ENCODE measurements around the gene DVL1.

DVL1 gene

DNA sequence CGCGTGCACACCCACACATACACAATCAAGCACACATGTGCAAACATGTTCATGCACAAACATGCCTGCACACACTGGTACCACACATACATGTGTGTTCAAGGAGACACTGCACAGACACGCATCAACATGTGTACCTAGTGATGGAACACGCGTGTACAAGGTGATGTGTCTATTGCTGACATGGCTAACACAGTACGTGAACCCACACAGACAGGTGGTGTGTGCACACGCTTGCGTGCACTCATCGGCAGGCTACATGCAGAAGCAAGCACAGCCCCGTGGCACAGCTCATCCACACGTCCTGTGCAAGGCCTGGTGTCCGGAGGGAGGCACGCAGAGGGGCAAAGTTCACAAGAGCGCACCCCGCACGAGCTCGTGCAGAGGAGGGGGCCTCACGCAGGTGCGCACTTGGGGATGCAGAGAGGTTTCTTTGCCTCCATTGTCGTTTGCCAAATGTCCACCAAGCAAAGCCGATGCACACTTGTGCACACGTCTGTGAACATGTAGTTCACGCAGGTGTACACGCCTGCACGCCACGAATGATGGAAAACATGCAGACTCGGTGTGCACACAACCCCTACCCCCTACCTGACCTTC is 42.5 kb downstream of the DVL1 start:
- CTCF ChIA-PET = interaction anchor here (0.5 kb wide), 1 partner anchor 289 kb away, joined by 3 read pairs; no protein-coding TSS in a partner anchor
- H3K4me1 Mint-ChIP-seq = peaks cover 26% of the 10 kb centered on the region
- DNase-seq = no peak
- no peaks in the 10 kb centered on the region for H3K27me3 Mint-ChIP-seq
- H3K9me3 Mint-ChIP-seq = no peaks in the 10 kb centered on the region
- peak overlapping the region; percentile 89 for H3K4me3 Mint-ChIP-seq
- peaks cover 3% of the 10 kb centered on the region for H3K36me3 Mint-ChIP-seq
- peak overlapping the region; percentile 93 for H3K27ac Mint-ChIP-seq

DNA sequence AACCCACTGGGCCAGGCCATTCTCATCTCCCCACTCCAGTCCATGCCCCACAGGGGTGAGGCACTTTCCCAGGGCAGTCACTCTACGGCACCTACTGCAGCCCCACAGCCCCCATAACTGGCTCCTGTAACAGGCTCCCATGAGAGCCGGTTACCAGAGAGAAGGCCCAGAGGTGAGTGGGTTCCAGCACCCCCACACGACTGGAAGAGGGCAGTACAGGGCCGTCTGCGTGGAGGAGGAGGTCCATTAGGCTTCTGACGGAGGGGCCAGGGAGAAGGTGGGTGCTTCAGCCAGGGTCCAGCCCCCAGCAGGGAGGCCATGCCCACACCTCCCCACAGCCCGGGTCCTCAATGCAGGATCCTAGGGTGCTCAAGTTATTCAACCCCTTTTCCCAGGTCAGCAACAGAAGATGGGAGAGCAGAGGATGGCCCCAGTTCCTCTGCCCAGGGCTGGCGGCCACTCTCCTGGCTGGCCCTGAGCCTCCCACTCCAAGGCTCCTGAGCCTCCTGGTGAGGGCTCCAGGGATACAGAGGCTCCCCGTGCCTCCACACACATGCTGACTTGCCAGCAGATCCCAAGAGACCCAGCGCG is 43.1 kb downstream of the DVL1 start:
- peak; percentile 52 for DNase-seq
- CTCF ChIA-PET = interaction anchor here (1.1 to 1.3 kb wide), 3 partner anchors 66 to 323 kb away, joined by 3 to 12 read pairs (median 7); partner anchors contain the start of gene AURKAIP1
- Mint-ChIP-seq H3K4me3 (peak overlapping the region; percentile 89), H3K9me3 (no peaks in the 10 kb centered on the region), H3K36me3 (peaks cover 3% of the 10 kb centered on the region), H3K27ac (peak overlapping the region; percentile 93), H3K27me3 (no peaks in the 10 kb centered on the region), H3K4me1 (peaks cover 26% of the 10 kb centered on the region)

GRCh38 chr1:1305300-1306069 is 43.7 kb downstream of the DVL1 start:
- H3K36me3 Mint-ChIP-seq = no peaks in the 10 kb centered on the region
- DNase-seq = peak; percentile 86
- peak overlapping the region; percentile 93 for H3K27ac Mint-ChIP-seq
- CTCF ChIA-PET = interaction anchor here (0.7 to 1.5 kb wide), 9 partner anchors 9 to 322 kb away, joined by 3 to 12 read pairs (median 3); partner anchors contain the start of gene AURKAIP1
- H3K4me1 Mint-ChIP-seq = peaks cover 26% of the 10 kb centered on the region
- no peaks in the 10 kb centered on the region for H3K27me3 Mint-ChIP-seq
- peak overlapping the region; percentile 89 for H3K4me3 Mint-ChIP-seq
- no peaks in the 10 kb centered on the region for H3K9me3 Mint-ChIP-seq

GRCh38 chr1:1304331-1305299 is 44.6 kb downstream of the DVL1 start:
- H3K4me3 Mint-ChIP-seq = peak overlapping the region; percentile 89
- H3K27me3 Mint-ChIP-seq = no peaks in the 10 kb centered on the region
- peak overlapping the region; percentile 93 for H3K27ac Mint-ChIP-seq
- no peak for DNase-seq
- H3K36me3 Mint-ChIP-seq = no peaks in the 10 kb centered on the region
- peaks cover 21% of the 10 kb centered on the region for H3K4me1 Mint-ChIP-seq
- no peaks in the 10 kb centered on the region for H3K9me3 Mint-ChIP-seq
- CTCF ChIA-PET = interaction anchor here (0.7 to 1.6 kb wide), 10 partner anchors 9 to 321 kb away, joined by 3 to 12 read pairs (median 4); partner anchors contain the start of gene AURKAIP1

DNA sequence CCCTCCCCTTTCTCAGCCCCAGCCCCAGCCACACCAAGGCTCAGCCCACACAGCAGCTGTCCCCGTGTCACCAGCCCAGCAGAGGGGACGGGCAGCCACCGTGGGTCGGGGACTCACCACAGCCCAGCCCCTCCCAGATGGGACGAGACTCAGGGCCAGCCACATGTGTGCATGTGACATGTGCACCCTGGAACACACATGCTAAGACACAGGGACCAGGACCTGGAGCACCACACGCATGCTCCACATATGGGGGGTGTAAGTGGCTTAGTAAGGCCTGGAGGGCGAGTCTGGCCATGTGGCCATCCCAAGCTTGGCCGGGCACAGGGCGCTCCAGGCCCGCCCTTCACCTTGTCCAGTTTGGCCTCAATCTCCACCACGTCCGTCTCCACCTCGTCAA is 45.5 kb downstream of the DVL1 start:
- Mint-ChIP-seq H3K4me1 (peaks cover 19% of the 10 kb centered on the region), H3K9me3 (no peaks in the 10 kb centered on the region), H3K27ac (no peak overlapping the region), H3K27me3 (no peaks in the 10 kb centered on the region), H3K4me3 (no peak overlapping the region), H3K36me3 (no peaks in the 10 kb centered on the region)
- CTCF ChIA-PET = interaction anchor here (1.5 to 1.6 kb wide), 2 partner anchors 61 to 182 kb away, joined by 4 read pairs; no protein-coding TSS in a partner anchor
- DNase-seq = no peak

DNA sequence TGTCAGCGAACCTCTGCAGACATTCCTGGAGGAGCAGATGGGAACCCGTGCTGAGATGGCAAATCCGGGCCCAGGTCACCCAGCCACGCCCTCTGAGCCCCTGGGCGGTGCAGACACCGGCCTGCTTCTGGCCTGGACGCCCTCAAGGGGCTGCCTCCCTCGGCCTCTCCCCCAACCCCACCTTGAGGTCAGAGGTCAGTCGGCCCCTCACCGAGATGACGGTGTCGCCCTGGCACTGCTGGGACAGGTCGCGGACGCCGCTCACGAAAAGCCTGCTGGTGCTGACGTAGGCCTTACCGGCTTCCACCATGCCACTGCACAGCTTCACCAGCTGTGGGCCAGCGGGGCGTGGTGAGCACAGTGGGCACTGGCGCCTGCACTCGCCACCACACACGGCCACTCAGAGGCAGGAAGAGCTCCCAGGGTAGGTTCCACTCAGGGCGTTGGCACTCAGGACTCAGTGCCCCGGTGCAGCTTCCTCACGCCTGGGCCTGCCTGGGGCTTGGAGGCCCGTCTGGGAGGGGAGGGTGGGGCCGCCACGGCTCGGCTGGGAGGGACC is 46.2 kb downstream of the DVL1 start:
- DNase-seq = no peak
- H3K36me3 Mint-ChIP-seq = peaks cover 1% of the 10 kb centered on the region
- H3K4me3 Mint-ChIP-seq = no peak overlapping the region
- H3K4me1 Mint-ChIP-seq = peaks cover 19% of the 10 kb centered on the region
- H3K27ac Mint-ChIP-seq = no peak overlapping the region
- no peaks in the 10 kb centered on the region for H3K9me3 Mint-ChIP-seq
- CTCF ChIA-PET = interaction anchor here (1.6 kb wide), 1 partner anchor 181 kb away, joined by 4 read pairs; no protein-coding TSS in a partner anchor
- no peaks in the 10 kb centered on the region for H3K27me3 Mint-ChIP-seq

GRCh38 chr1:1302006-1302430 is 47.2 kb downstream of the DVL1 start:
- DNase-seq = peak; percentile 40
- H3K27ac Mint-ChIP-seq = no peak overlapping the region
- no peak overlapping the region for H3K4me3 Mint-ChIP-seq
- H3K36me3 Mint-ChIP-seq = peaks cover 2% of the 10 kb centered on the region
- H3K9me3 Mint-ChIP-seq = no peaks in the 10 kb centered on the region
- H3K27me3 Mint-ChIP-seq = no peaks in the 10 kb centered on the region
- CTCF ChIA-PET = interaction anchor here (2.1 kb wide), 1 partner anchor 9 kb away, joined by 5 read pairs; no protein-coding TSS in a partner anchor
- H3K4me1 Mint-ChIP-seq = peaks cover 19% of the 10 kb centered on the region

DNA sequence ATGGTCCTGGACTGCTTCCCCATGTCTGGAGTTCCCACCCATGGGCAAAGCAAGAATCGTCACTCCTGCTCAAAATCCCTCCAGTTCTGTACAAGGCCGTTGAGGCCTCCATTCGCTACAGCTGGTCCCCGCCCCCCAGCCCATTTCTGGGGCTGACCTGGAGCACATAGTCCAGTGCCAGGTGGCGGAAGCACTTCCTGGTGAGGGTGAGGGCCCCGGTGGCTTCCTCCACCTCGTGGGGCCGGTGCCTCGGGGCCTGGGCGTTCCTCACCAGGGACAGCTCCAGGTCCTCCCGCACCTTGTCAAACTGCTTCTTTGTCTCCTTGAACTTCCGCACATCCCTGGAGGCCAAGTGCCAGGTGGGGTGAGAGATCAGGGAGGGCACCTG is 48.9 kb downstream of the DVL1 start:
- peaks cover 2% of the 10 kb centered on the region for H3K36me3 Mint-ChIP-seq
- CTCF ChIA-PET = interaction anchor here (0.9 to 2.1 kb wide), 4 partner anchors 8 to 608 kb away, joined by 3 to 6 read pairs (median 4); no protein-coding TSS in a partner anchor
- no peak overlapping the region for H3K27ac Mint-ChIP-seq
- H3K9me3 Mint-ChIP-seq = no peaks in the 10 kb centered on the region
- DNase-seq = no peak
- H3K27me3 Mint-ChIP-seq = no peaks in the 10 kb centered on the region
- peaks cover 8% of the 10 kb centered on the region for H3K4me1 Mint-ChIP-seq
- no peak overlapping the region for H3K4me3 Mint-ChIP-seq

DNA sequence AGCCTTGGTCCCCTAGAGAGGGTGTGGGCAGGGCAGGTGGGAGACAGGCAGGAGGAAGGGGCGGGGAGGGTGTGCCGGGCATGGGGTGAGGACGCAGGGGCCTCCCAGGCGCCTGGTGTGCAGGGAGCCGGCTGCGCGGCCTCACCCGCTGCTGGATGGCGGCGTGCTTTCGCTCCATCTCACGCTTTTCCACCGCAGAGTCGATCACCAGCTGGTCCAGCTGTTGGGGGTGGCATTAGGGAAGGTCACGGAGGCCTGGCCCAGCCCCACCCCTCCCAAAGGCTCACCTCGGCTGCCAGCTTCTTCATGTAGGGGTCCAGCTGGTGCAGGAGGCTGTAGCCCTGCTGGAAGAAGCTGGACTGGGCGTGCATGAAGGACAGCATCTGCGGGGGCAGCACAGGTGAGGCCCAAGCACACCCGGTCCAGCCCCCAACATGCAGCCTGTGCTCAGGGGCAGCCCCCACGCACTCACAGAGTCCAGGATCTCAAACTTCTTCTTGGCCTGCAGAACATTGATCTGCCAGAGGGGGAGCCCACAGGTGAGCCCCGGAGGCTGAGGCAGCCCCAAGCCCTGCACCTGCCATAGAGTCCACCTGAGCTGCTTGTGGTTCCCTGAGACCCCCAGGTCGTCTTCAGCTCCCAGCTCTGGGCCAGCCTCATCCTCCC is 49.4 kb downstream of the DVL1 start:
- Mint-ChIP-seq H3K4me1 (peaks cover 4% of the 10 kb centered on the region), H3K27me3 (no peaks in the 10 kb centered on the region), H3K36me3 (peaks cover 2% of the 10 kb centered on the region), H3K27ac (no peak overlapping the region), H3K9me3 (no peaks in the 10 kb centered on the region), H3K4me3 (no peak overlapping the region)
- CTCF ChIA-PET = interaction anchor here (0.9 to 1.5 kb wide), 3 partner anchors 9 to 608 kb away, joined by 3 to 6 read pairs (median 4); no protein-coding TSS in a partner anchor
- DNase-seq = peak; percentile 44

DNA sequence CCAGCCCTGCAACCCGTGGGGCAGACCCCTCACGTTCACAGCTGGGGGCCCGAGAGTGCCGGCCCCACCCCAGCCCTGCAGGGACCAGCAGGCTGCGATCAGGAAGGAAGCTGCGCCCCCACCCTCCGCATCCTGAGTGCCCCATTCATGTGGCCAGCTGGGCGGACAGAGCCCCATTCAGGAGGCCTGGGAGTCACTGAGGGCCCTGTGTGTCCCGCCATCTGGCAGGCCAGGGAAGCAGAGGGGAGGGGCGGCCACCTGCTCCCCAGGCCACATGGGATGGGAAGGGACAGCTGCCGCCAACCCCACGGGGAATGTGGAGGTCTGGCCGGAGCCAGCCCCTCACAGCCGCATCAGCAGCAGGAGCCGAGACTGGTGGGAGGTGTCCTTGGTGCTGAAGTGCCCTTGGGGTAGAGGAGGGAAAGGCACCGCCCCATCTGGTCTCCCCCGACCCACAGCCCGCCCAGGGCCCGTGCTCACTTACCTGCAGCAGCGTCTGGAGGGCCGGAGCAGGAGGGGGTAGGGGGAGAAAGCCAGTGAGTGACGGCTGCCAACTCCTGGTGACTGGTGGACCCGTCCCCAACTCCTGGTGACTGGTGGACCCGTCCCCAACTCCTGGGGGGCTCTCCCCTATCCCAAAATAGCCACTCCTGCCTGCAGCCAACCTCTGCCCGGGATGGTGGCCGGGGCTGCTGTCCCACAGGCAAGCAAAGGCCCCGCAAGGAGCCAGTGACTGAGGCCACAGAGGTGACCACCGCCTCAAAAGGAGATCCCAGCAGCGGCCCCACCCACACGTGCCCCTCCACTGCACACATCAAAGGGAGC is 50.1 kb downstream of the DVL1 start:
- H3K36me3 Mint-ChIP-seq = peaks cover 2% of the 10 kb centered on the region
- CTCF ChIA-PET = interaction anchor here (1.4 to 1.5 kb wide), 2 partner anchors 8 to 177 kb away, joined by 4 to 6 read pairs; no protein-coding TSS in a partner anchor

DNA sequence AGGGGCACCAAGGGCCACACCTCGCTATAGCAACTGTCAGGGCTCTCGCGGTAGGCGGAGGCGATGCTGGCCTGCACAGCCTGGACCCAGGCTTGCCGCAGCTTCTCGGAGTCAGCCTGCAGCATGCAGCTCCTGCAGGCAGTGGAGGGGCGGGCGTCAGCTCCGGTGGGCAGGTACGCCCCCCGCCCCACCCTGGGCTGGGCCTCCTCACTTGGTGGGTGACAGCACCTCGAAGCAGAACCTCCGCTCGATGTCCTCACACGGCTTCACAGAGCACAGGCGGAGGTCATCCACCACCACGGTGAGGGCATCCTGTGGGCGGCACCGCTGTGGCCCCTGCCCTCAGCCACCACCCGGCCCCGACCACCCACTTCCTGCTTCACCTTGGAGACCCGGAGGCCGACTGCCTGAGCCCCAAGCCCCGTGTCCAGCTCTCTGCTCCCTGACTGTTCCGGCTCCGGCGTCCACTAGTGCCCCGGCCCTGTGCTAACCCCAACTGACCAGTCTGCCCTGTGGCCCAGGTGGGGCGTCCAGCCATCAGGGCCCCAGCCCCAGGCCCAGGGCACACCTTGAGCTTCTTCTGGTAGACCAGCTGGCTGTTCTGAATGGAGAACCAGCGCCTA is 51.3 kb downstream of the DVL1 start:
- H3K4me1 Mint-ChIP-seq = no peaks in the 10 kb centered on the region
- H3K27me3 Mint-ChIP-seq = no peaks in the 10 kb centered on the region
- no peaks in the 10 kb centered on the region for H3K9me3 Mint-ChIP-seq
- no peak overlapping the region for H3K27ac Mint-ChIP-seq
- CTCF ChIA-PET = no interaction called here
- no peak overlapping the region for H3K4me3 Mint-ChIP-seq
- no peak for DNase-seq
- H3K36me3 Mint-ChIP-seq = peaks cover 2% of the 10 kb centered on the region

More for the DNA sequence above, 50.1 kb downstream of the DVL1 start:
- H3K9me3 Mint-ChIP-seq = no peaks in the 10 kb centered on the region
- H3K27me3 Mint-ChIP-seq = no peaks in the 10 kb centered on the region
- no peaks in the 10 kb centered on the region for H3K4me1 Mint-ChIP-seq
- peak; percentile 44 for DNase-seq
- no peak overlapping the region for H3K27ac Mint-ChIP-seq
- H3K4me3 Mint-ChIP-seq = no peak overlapping the region

All from activated naive CD4-positive, alpha-beta T cell treated with anti-CD3 and anti-CD28 coated beads, Interleukin-2, amount 10 ng/mL, durations not matched to agents 7 days and 5 days (primary cell).